GM18507 (cell line): ENCODE results near the gene VOPP1.
A peak's percentile ranks its signal among the peaks of the same experiment; 100 is the strongest.
"Not testable (repeated sequence)": the region's sequence is repeated elsewhere in the genome, so short reads cannot be mapped to it uniquely, and the experiment has no call there.

Experiments
- DNase-seq: peaks from one replicate; pipeline ENCODE4 v3.0.0; 2011; ENCODE audit warnings: low read depth; ENCODE audit not compliant: insufficient read length; ENCODE audit errors: extremely low spot score
- FAIRE-seq: peaks from 2 replicates; lab custom pipeline; 2011; peaks lifted over from hg19 to GRCh38; lab: Jason Lieb, UNC

Gene VOPP1

GRCh38 chr7:55517936-55518689, 54.2 kb downstream of the VOPP1 start:
- FAIRE-seq (no peak), DNase-seq (no peak)

DNA sequence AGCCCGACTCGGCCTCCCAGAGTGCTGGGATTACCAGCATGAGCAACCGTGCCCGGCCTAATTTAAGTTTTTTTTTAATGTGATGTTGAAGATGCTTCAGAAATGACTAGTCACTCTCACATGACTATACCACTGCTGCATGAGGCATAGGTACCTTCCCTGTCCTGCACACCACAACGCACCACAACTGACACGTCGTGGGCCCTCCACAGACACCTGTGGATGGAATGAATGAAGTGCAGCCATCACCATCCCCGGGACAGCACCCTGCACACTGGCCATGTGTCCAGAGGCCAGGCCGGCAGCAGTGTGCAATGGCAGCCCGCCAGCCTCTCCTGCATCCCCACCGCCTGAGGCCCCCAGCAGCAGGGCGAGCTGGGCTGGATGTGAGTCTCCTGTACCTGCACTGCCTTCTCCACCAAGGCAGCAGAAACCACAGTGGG, 55.1 kb downstream of the VOPP1 start:
- DNase-seq (peak; percentile 50), FAIRE-seq (peak; percentile 80)

GRCh38 chr7:55516409-55516808, 55.9 kb downstream of the VOPP1 start:
- FAIRE-seq (no peak), DNase-seq (no peak)

GRCh38 chr7:55515569-55516279, 56.6 kb downstream of the VOPP1 start:
- peak; percentile 97 for FAIRE-seq
- DNase-seq: no peak

DNA sequence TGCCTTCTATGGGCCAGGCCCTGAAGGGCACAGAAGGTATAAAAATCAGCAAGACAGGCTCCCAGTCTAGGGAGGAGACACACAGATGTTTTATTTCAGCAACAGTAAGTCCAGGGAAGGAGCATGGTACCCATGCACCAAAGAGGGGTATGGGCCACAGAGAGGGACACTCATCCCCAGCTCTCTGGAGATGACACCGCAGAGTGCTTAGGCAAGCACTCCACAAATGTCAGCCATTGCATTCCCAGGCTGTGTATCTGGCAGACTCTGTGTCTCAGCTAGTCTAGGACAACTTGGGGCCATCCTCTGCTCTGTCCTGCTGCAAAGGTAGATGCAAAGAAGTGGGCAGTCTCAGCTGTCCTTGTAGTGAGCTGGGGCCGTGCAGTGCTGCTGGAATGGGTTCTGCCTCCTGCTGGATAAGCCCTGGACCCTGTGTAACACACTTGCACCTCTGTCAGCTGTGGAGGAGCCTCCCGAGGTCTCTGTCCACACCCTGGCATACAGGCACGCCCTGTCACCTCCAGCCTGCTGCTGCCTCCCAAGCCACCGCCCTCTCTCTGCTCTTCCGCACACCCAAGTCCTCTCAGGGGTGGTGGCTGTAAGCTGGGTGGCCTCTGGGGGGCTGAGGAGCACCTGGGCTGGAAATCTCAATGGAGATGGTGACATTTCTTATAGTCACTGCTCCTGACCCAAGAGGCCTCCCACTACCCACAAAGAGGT, 57.6 kb downstream of the VOPP1 start:
- peak; percentile 29 for FAIRE-seq
- DNase-seq: no peak

- DNase-seq: no peak
- FAIRE-seq: peak; percentile 52
Observed at GRCh38 chr7:55513868-55514267, 58.4 kb downstream of the VOPP1 start.

- DNase-seq (no peak), FAIRE-seq (peak; percentile 18)
Observed at GRCh38 chr7:55512635-55513191, 59.6 kb downstream of the VOPP1 start.

- DNase-seq (no peak), FAIRE-seq (peak; percentile 58)
Observed at GRCh38 chr7:55510621-55511020, 61.7 kb downstream of the VOPP1 start.

GRCh38 chr7:55510206-55510605, 62.1 kb downstream of the VOPP1 start:
- FAIRE-seq, DNase-seq: not testable (repeated sequence)

DNA sequence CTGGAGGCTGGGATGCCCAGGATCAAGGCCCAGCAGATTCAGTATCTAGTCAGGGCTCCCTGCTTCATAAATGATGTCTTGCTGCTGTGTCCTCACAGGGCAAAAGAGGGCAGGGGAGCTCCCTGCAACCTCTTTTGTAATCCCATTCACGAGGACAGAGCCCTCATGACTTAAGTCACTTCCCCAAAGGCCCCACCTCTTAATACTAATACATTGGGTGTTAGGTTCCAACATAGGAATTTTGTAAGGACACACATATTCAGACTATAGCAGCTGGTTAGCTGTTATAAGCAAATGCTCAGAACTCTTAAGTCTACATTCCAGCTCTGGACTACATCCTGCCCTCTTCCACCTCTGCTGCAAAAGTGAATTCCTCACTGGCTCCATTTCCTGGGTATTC, 63.0 kb downstream of the VOPP1 start:
- DNase-seq (no peak), FAIRE-seq (no peak)

DNA sequence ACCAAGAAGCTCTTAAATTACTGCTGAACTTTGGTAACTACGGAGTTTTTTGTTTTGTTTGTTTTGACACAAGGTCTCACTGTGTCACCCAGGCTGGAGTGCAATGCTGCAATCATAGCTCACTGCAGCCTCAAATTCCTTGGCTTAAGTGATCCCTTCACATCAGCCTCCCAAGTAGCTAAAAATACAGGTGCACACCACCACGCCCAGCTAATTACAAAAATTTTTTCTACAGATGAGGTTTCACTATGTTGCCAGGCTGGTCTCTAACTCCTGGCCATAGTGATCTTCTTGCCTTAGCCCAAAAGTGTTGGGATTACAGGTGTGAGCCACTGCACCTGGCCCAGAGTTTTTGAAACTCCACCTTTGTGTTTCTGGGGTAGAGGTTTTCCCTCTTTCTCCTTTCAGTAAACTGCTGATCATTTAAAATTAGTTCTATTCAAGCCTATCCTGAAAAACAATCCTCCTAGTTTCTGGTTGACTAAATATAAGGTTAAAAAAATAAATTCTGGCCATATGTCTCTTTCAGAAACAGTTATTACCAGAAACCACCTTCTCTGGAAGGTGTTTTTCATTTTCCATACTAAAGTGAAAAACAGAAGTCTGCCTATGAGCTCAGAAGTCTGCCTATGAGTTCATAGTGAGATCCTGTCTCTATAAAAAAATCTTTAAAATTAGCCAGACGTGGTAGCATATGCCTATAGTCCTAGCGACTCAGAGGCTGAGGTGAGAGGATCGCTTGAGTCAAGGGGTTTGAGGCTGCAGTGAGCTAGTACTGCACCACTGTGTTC, 63.9 kb downstream of the VOPP1 start:
- DNase-seq: no peak
- peak; percentile 86 for FAIRE-seq

- FAIRE-seq (peak; percentile 39), DNase-seq (no peak)
Observed at GRCh38 chr7:55507743-55508142, 64.6 kb downstream of the VOPP1 start.

DNA sequence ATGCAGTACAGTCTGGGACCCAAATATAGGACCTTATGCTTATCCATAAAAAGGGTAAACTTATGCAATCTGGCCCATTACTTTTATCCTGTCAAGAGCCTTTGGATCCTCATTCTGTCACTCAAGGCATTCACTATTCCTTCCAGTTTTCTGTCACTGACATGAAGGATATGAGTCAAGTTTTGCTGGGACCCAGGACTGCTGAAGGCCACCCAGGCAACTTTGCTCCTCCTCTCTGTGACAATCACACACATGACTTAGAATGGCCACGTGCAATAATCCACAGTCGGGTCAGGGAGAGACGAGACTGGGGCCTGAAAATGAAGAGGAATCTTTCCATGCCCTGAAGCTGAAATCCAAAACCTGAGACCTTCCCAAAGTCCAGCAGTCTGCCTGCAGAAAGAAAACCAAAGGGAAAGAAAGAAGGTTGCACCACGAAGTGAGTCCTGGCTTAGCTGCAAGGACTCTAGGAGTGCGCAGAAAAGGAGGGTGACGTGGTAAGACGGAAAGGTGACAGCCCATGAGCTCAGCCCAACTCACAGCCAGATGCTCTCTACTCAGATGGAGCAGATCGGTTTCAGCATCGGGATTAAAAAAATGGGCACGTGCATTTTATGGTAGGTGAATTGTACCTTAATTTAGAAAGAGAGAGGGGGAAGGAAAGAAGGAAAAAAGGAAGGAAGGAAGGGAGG, 67.2 kb downstream of the VOPP1 start:
- no peak for DNase-seq
- FAIRE-seq: no peak

DNA sequence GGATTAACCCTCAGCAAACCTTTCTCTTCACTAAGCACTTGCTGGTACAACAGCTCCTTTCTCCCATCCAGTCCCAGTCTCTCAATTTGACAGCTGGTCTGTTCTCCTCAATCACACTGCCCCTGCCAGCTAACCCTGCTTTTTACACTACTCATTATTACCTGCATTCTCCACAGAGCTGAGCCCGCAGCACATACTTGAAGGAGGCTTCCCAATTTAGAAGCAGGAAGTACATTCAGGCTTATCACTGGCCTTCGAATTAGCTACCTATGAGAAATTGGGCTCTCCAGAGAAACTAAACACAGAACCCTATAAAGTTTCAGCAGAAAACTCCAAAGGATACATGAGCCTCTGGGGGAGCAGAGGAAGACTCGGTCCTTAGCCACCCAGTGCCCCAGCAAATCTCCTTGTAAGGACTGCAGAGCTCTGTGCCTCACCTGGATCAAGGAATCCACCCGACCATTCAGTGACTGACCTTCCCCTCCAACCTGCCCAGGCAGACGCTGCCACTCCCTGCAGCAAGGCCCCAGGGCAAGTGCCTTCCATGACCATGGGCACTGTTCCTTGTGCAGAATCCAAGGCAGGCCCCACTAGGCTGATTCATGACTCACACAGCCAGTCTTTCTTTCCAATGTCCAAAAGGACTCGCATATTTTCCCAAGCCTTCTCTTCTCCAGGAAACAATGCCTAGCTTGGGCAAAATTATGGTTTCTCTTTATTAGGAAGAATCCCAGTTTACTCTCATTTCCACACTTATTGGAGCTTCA, 68.0 kb downstream of the VOPP1 start:
- FAIRE-seq (no peak), DNase-seq (no peak)

GRCh38 chr7:55502858-55503440, 69.4 kb downstream of the VOPP1 start:
- no peak for DNase-seq
- no peak for FAIRE-seq

GRCh38 chr7:55502124-55502857, 70.0 kb downstream of the VOPP1 start:
- no peak for FAIRE-seq
- no peak for DNase-seq

GRCh38 chr7:55501611-55502010, 70.7 kb downstream of the VOPP1 start:
- FAIRE-seq: no peak

More at GRCh38 chr7:55501611-55502010, 70.7 kb downstream of the VOPP1 start:
- DNase-seq: no peak
